Measurements from ENCODE around the gene CPAMD8. TPM values are rescaled to one million over a fixed set of nuclear protein-coding genes. Genes with fewer than 3 reads are reported as not detected.

The CPAMD8 gene
- total and polyA plus RNA-seq, 2 of the 8 experiments (the other 6 are each of a cell fraction or from before 2014, with no cell fraction given): 6.1 to 9.2 TPM

DNA sequence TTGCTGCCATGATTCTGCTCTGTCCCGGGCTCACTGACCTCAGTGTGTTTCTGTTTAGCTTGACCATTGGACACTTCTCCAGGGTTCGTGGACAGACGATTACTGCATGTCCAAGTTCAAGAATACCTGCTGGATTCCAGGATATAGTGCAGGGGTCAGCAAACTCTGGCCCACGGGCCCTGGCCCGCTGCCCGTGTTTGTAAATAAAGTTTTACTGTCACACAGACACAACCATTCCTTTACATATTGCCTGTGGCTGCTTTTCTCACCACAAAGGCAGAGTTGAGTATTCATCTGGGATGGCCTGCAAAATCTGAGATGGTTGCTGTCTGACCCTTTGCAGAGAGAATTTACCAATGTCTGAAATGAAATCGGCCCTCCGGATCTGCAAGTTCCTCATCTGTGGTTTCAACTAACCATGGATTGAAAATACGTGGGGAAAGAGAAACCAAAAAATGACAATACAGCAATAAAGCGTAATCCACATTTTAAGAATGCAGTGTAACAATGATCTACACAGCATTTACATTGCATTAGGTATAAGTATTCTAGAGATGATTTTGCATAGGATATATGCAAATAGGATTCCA lies 163.7 kb downstream of the CPAMD8 start (continued):
- TF ChIP-seq CBX5 (IDR thresholded peaks at IDR 0.05; ENCODE audit: low read depth, low read length) (no peak), CEBPB (IDR thresholded peaks at IDR 0.05; ENCODE audit: low read depth, low read length) (no peak), NANOG (IDR thresholded peaks at IDR 0.05; ENCODE audit: insufficient read depth, low read depth, low read length, poor library complexity, severe bottlenecking) (no peak), MAFK (IDR thresholded peaks at IDR 0.05; ENCODE audit: low read depth, low read length) (no peak)

All from H1 (cell line).